Measurements from ENCODE around the gene PPP1R13B.

Gene PPP1R13B

DNA sequence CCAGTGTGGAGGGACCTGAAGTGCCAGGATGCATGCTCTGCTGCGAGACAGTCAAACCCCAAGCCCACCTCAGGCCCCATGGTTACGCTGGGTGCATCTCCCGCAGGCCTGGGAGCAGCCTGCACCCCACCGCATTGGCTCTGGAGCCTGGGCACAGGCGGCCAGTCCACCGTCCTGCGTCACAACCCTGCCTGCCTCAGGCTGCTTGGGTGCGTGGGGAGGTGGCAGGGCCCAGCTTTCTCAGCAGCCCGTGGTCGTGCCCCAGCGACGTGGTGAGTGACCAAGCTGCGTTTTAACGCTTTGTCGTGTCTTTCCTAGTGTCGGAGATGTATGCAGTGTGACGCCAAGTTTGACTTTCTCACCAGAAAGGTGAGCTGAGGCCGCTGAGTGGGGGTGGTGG is 120.9 kb downstream of the PPP1R13B start:
- no peak for FAIRE-seq

DNA sequence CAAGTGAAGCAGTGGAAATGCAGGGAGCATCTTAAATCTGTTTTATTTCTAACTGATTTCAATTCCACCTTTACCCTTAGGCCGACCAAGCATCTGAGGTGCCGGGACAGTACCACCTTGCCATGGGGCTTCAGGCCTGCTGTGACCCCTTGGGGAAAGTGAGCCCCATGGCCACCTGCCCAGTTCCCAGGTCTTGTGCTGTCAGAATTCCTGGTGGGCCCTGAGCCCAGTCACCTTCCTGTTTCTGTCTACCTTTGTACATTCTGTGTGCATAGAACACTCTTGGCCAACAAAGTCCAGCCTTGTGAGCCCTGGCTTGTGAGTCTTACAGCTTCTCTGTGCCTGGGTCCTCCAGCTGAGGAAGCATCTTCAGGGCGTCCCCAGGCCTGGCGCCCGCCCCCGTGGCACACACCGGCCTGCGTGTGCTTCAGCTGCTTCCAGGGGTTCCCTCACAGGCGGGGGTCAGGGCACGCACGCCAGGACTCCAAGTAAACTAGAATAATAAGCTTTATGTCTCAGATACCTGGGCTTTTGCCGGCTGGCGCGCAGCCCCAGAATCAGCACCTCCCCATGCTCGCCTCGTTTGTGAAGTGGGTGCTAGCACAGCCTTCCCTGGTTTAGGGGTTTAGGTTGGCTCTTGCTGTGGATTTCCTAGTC is 121.5 kb downstream of the PPP1R13B start:
- FAIRE-seq, result no peak

DNA sequence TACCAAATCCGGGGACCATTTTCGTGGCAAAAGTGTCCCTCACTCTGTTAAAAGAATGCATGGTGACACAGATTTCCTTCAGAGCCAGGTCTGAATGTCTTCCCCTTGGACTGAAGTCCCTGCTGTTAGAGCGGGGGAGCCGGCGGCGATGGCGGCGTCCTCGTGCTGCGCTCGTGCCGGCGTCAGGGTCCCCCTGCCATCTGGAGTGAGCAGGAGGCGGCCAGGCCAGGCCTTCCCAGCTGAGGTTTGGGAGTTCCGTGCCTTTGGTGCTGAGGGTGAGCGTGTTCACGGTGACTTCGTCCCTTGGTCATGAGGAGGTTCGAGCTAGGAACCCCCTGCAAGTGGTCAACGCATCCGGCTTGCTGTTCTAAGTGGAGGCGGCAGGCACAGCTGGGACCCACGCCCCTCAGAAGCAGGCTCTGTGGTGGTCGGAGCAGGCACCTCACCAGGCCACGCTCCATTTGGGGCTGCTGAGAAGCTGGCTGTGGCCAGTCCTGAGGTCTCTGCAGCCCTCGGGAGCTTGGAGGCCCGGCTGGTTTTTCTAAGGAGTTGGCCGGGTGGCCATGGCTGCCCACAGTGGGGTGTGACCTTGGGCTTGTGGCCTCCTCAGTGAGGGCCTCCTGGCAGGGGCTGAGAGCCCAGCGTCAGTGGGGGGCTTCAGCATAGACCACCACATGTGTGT is 122.2 kb downstream of the PPP1R13B start:
- no peak for FAIRE-seq

DNA sequence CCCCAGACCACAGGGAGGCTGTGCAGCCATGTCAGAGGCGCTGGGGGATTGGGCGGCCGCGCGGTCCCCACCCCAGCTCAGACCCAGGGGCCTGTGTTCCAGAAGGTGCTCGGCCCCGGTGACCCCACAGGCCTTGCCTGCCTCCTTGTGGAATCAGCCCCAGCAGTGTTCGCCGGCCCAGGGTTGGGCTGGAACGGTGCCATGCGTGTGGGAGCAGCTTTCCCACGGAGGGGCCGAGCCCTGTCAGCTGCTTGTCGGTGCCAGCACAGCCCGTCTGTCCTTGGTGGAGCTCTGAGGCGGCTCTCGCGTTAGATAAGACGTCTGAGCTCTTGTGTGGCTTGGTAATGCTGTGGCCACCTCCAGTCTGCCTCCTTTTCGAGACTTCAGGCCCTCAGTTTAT is 123.3 kb downstream of the PPP1R13B start:
- FAIRE-seq, result no peak

DNA sequence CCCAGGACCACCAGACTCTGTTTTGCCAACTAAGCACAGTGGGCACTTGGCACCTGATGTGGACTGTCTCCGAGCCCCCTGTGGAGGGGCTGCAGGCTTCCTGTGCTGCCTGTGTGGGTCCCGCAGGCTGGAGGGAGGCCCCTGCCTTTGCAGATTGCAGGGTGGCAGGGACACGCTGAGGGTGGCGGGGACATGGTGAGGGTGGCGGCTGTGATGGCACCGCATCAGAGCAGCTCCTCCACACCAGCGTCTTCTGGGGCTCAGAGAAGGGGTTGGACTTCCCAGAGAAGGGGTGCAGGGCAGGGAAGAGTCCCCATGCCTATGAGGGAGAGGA is 123.7 kb downstream of the PPP1R13B start:
- FAIRE-seq, result no peak

DNA sequence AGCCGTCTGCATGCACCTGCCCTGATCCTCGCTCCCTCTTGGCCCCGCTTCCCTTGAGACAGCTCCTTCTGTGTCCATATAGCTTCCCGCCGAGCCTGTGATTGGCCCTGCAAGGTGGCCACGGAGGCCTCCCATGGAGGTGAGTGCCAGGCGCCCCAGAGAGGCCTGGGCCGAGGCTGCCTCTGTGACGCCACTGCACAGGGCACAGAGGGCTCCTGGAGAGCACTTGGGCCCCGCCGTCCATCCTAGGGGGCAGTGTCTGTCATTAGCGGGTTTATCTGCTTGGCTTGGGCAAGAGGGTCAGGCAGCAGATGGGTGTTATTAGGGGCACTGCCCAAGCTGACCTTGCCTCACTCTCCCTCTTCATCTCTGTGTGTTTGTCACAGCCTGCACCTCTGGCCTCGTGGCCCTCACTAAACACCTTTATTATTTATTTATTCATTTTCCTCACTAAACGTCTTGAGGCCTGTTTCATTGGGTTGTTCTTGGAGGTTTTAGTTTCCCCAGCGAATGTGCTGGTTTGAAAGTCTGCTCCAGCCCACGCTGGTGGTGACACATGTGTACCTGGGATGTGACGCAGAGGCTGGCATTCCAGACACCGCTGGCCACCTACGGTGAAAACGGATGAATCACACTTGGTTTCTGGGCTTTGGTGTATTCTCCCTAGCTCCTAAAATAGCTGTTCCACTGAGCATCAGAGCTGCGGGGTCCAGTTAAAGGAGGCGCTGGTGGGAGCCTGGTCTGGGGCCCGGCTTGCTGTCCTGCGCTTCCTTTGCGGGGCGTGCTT is 125.8 kb downstream of the PPP1R13B start:
- no peak for FAIRE-seq

DNA sequence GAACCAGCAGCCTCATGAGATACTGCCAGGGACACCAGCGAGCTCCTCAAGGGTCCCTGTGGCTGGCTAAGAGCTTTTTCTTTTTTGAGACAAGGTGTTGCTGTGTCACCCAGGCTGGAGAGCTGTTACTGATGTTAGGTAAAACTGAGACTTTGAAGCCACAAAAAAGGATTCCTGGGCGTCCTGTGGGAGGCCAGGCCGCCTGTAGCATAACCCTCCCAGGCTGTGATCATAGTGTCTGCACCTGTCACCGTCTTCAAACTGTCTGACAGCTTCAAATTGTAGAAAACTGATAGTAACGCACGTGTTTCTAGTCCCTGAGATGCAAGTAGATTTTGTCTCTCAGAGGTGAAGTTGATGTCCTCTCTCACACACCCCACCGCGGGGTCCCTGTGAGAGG is 127.6 kb downstream of the PPP1R13B start:
- no peak for FAIRE-seq

DNA sequence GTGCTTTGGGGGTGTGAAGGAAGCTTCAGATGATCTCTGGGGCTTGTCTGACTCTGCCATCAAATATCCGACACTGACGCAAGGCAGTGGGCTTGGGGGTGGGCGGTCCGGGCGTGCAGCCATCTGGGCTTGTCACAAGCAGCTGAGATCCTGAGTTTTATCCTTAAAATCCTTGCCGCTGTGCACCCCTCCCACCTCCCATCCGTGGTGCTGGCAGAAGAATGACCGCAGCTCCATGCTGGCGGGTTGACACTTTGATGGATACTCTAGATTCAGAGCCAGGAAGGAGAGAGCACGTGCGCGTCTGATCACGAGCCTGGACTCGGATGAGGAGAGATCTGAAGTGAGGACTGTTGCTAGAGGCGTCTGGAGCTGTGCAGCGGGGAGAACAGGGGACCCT is 128.8 kb downstream of the PPP1R13B start:
- no peak for FAIRE-seq

DNA sequence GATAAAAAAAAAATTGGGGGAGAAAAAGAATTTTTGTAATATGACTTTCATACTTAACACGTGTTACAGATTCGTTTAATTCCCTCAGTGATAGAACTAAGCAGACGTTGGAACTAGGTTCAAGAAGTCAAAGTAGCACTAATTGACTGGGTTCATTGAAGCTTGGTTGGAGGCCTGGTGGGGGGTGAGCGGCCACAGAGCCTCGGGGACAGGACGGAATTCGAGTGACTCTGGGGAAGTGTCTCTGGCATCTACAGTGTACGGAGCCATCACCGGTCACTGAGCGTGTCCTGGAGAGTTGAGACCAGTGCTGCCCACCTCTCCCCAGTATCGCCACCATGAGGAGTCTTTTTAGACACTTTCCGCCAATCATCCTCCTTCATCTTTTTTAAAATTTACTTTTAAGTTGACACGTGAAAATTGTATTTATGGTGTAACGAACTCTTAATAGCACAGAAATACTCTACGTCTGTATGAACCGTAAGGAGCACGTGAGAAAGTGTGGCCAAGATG is 130.4 kb downstream of the PPP1R13B start:
- FAIRE-seq, result no peak

DNA sequence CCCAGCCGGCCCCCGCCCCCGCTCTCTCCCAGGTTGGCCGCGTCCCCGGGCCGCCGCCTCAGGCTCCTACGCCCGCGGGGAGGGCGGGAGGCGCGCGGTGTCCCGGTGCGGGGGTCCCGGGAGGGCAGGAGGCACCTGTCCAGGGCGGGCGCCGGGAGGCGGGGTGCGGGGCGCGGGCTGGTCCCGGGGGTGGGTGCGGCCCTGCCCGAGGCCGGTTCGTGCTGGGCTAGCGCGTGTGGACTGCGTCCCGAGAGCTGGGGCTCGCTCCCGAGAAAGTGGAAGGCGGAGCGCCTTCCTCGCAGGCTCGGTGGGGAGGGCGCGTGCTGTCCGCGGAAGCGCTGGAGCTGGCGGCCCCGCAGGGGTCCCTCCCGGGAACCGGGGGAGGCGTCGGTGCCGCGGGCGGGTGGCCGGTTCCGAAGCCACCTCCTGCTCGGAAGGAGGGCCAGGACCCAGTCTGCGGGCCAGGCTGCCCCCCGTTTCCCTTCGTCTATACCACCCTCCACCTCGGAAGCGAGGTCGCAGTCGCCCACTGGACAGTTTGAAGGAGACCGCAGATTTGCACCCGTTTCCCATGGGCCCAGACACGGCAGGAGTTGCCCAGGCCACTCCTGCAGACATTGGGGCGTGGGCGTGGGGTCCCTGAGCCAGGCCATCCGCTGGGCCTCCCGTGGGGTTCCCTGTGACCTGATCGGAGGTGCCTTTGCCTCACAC is 131.1 kb downstream of the PPP1R13B start:
- no peak for FAIRE-seq

DNA sequence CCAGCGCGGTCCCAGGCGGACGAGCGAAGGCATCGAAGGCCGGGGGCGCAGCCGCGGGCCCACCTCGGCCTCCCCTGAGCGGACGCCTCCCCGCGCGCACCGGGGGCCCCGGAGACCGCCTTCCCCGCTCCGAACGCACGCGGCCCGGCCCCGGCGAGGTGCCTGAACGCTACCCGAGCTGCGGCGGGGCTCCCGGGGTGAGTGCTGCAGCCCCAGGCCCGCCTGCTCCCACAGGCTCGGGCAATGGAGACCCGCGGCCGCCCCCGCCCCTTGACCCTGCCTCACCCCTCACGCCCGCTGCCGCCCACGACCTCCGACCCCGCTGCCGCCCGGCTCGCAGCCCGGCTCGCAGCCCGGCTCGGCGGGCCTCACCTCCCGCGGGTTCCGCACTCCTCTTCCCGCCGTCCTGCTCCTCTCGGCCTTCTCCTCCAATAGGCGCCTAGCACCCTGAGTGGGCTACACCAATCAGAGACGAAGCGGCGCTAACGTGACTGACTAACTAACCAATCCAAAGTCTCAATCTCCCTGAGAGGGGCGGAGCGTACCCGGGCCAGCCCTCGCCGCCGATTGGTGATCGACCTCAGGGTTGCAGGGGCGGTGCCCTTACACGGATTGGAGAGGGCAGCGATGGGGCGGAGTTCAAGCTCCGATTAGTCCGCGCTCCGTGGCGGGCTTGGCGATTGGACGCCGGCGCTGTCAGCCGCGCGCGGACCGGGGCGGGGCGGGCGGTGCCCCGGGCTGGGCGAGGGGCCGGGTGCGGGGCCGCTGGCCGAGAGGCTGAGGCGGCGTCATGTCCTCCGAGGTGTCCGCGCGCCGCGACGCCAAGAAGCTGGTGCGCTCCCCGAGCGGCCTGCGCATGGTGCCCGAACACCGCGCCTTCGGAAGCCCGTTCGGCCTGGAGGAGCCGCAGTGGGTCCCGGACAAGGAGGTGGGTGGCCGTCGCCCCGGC is 132.0 kb downstream of the PPP1R13B start, which contains the start of the genes XRCC3 and ZFYVE21:
XRCC3 (minus strand) TSS at position 400 of the 949 bp plus-strand sequence. CDS start 4,364 bp downstream, outside the sequence.
ZFYVE21 (plus strand) TSS at position 759 of the 949 bp plus-strand sequence; CDS start at position 791, 32 bp downstream.
- FAIRE-seq, result peak; percentile 95

DNA sequence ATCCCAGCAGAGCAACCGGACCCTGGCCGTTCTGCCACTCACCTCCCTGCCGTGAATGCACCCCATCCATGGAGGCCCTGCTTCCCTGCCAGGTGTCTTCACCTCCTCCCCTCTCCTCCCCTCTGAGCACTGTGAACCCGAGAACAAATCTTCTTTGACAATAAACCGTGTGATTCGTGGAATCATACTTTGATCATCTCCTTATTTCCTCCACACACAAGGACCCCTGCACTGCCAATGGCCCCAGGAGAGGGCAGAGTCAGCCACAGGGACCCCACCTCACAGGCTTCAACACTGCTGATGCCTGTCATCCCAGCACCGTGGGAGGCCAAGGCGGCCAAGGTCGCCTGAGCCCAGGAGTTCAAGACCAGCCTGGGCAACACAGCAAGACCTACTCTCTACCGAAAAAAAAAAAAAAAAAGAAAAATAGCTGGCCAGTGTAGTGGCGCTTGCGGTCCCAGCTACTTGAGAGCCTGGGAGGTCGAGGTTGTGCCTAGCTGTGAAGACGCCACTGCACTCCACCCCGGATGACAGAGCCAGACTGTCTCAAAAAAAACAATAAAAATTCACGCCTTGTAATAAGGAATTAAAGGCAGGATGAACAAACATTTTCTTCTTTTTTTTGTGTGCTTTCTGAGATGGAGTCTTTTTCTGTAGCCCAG is 133.2 kb downstream of the PPP1R13B start:
- FAIRE-seq, result no peak

DNA sequence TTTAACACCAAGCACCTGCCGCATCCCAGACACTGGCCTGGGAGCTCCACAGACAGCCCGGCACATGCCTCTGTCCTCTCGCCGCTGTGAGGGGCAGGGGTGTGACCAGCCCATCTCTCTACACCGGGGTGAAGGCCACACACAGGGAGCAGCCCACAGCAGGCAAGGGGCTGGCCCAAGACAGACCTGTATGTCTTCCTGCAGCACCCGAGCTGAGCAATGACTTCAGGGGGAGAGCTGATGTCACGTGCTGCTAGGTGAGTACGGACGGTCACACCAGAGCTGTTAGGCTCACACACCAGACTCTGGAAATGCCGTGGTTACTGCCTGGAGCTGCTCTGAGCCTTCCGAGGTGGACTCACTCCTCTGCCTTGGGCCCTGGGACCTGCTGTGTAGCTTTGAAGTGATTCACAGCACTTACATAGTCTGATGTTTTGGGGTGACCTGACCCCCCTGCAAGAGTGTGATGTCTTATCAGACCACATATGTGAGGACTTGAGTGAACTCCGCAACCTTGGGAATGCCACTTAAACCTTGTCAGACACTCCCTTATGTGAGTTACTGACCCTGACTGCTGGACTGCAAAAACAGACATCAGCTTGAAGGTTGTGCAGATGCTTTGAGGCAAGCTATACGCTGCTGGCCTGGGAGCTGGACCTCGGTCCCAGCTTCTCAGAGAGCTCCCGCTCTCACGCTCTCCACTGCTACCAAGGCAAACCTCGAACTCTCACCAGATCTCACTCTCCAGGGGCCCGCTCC is 133.9 kb downstream of the PPP1R13B start:
- FAIRE-seq, result no peak

DNA sequence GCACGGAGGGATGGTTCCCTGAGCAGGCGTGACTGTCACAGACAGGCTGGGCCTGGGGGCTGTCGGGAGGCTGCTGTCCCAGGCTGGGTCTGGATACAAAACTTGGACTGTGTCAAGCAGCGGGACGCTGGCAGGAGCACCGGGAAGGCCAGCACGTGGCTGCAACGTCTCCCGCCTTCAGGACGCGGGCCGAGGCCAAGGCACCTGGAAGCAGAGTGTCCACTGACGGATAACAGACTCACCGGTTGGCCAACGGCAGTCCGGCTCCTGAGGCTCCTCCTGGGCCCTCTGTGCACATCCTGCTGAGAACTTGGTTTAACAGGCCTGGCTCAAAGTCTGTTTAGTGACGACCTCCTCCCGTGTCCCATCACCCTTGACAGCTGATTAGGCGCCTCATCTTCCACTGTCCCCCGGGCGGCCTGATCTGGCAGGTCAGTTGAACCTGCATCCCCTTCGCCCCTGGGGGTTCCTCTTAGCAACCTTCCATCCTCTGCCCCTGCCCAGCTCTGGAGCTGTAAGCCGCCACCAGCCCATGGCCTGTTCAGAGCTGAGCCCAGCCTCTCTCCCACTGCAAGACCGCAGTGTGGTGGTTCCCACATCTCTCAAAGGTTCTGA is 134.6 kb downstream of the PPP1R13B start:
- no peak for FAIRE-seq

DNA sequence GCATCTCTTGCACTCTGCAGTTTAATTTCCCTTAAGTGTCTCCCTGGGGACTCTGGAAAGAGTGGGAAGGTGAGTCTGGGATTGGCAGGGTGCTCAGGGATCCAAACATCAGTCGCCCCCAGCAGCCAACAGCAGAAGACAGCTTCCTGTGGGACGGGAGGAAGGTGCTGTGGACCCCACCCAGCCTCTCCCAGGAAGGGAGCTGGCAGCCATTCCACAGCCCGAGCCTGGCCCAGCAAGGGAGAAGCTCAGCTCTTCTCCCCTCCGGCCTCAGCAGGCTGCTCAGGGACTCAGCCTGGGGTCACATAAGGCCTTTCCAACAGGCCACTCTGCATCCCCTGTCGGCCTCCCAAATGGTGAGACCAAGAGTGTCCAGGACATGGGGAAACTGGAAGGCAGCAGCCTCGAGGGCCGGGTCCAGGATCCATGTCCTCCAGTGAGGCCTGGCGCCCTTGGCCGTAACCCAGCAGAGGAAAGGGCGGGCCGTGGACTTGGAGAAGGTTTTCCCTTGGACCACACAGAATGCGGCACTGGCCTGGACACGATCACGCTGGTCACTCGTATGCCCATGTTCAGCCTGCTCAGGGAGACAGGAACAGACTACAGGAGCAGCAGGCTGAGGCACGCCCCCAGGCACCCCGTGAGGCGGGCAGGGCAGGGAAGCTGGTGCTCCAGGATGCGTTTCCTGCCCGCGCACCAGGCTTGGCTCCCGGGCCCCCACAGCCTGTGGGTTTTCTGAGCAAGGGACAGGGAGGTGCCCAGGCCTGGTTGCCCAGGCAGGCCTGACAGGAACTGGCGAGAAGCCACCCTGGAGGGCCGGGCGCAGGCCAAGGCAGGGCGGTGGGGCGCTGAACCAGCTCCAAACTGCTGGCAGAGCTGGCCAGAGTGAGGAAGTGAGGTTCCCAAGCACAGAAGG is 135.6 kb downstream of the PPP1R13B start:
- FAIRE-seq, result no peak

DNA sequence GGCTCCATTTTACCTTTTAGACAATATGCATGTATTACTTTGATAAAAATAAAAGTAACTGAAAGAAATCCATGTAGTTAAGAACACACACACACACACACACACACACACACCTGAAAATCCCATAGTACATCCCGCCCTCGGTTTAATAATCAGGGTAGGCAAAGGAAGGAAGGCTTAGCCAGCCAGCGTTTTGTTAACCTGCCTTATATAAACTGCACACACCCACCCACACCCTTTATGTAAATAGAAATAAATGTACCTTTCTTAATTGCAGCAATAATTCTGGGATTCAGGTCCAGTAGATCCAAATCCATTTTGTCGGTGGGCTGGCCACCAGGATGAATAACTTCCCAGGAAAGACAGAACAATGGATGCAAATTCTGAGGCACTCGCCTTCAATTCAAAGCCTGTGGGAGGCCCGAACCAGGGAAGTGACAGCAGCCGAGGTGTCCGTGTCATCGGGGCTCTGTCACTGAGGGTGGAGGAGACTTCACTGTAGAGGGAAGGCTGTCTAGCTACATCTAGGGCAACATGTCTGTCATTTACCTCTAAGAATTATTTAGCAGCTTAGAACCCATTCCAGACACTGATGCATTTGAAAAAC is 136.5 kb downstream of the PPP1R13B start:
- FAIRE-seq, result no peak

DNA sequence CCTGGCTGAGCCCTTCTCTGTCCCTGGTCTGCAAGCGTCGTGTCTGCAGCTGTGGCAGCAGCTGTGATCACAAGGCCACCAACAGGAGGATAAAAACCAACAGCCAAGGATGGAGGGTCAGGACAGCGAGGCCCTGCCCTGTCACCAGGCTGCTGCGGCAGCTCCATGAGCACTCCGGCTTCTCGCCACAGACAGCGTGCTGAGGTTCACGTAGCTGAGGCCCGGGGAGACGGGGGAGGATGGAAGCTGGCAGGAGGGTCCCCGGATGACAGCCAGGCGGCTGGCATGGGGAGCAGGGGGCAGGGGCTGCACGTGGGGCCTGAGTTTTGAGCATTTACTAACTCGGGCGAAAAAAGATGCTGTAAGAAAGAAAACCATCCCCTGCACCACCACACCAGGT is 137.6 kb downstream of the PPP1R13B start:
- FAIRE-seq, result no peak

DNA sequence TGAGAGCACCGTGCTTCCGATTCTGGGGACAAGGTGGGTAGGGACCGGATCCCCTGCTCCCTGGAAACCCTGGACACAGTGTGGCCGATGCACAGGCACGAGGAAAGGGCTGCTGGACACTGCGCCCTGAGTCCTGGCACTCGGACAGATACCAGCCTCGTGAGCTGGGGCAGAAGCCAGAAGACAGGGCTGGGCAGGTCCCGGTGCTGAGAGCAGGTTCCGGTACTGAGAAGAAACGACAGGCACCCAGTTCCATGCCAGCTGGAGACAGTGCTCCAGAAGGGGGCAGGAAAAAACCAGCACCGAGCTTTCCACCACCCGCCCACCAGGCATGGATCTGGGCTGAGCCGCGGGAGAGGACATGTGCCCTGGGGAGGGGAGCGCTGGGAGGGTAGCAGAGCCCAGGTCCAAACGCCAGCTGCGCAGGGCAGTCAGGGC is 138.6 kb downstream of the PPP1R13B start:
- FAIRE-seq, result no peak

Measured in islet of Langerhans (tissue), 1 donor.